ENCODE measurements around the gene VCAN.

Gene VCAN

GRCh38 chr5:83446253-83446947 is 25.1 kb upstream of the VCAN start:
- no peak overlapping the region for H3K4me3 ChIP-seq (ENCODE audit: low read depth, low read length)
- no peak for TF ChIP-seq CTCF (IDR thresholded peaks at IDR 0.05; ENCODE audit: low read depth, low read length, missing control alignments)
- no peak for DNase-seq (ENCODE audit: low read depth)

GRCh38 chr5:83447533-83447932 is 24.0 kb upstream of the VCAN start:
- H3K4me3 ChIP-seq (ENCODE audit: low read depth, low read length), result no peak overlapping the region
- TF ChIP-seq CTCF (IDR thresholded peaks at IDR 0.05; ENCODE audit: low read depth, low read length, missing control alignments), result no peak
- DNase-seq (ENCODE audit: low read depth), result no peak

GRCh38 chr5:83450183-83450966 is 21.2 kb upstream of the VCAN start:
- TF ChIP-seq CTCF (IDR thresholded peaks at IDR 0.05; ENCODE audit: low read depth, low read length, missing control alignments), result no peak
- H3K4me3 ChIP-seq (ENCODE audit: low read depth, low read length), result no peak overlapping the region
- no peak for DNase-seq (ENCODE audit: low read depth)

GRCh38 chr5:83450967-83451248 is 20.6 kb upstream of the VCAN start:
- no peak for DNase-seq (ENCODE audit: low read depth)
- TF ChIP-seq CTCF (IDR thresholded peaks at IDR 0.05; ENCODE audit: low read depth, low read length, missing control alignments), result no peak
- no peak overlapping the region for H3K4me3 ChIP-seq (ENCODE audit: low read depth, low read length)

GRCh38 chr5:83451955-83452354 is 19.6 kb upstream of the VCAN start:
- no peak for TF ChIP-seq CTCF (IDR thresholded peaks at IDR 0.05; ENCODE audit: low read depth, low read length, missing control alignments)
- H3K4me3 ChIP-seq (ENCODE audit: low read depth, low read length), result no peak overlapping the region
- DNase-seq (ENCODE audit: low read depth), result no peak

GRCh38 chr5:83453937-83454336 is 17.6 kb upstream of the VCAN start:
- H3K4me3 ChIP-seq (ENCODE audit: low read depth, low read length), result no peak overlapping the region
- TF ChIP-seq CTCF (IDR thresholded peaks at IDR 0.05; ENCODE audit: low read depth, low read length, missing control alignments), result no peak
- DNase-seq (ENCODE audit: low read depth), result no peak

- DNase-seq (ENCODE audit: low read depth), result no peak
- no peak for TF ChIP-seq CTCF (IDR thresholded peaks at IDR 0.05; ENCODE audit: low read depth, low read length, missing control alignments)
- H3K4me3 ChIP-seq (ENCODE audit: low read depth, low read length), result no peak overlapping the region
Observed at GRCh38 chr5:83464261-83464660, 7.3 kb upstream of the VCAN start.
